ENCODE data around the gene SFXN3. TPM values are rescaled to one million over a fixed set of nuclear protein-coding genes. Genes with fewer than 3 reads are reported as not detected.

SFXN3 gene
- total RNA-seq, 1 experiment from 2014 or later = 76.9 TPM

DNA sequence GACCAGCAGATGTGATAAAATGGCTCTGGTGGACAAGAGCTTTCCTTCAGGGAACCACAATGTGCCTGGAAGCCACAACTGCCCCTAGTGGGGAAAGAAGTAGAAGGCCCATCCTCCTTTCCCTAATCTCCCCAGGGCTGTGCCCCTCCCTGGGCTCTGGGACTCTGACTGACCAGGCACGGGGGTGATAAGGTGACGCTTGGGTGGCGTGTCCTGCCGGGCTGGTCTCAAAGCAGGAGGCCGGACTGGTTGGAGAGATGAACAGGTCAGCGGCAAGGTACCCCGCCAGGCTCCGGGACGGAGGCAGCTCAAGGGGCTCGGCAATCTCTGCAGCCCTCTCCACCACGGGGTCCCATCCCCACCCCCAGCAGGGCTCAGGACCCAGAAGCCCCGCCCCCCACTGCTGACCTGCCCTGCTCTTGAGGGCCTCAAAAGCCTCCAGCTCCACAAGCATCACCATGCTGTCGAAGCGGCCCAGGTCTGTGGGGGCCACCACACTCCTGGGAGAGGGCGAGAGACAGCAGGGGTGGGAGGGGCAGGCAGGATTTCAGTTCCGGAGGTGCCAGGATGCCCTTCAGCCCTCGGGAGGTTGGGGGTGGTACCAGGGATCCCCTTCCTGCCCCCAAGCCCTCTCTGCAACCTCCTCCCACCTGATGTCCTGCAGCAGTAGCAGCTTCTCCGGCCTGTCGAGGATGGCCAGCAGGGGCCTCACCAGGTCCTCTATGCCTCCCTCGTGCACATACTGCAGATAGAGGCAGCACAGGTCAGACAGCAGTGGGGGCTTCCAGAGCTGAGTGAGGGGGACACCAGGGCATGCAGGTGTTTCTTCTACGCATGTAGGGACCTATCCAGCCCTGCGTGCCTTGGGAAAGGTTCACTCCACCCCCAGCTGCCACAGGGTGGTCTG, 19.3 kb upstream of the SFXN3 start:
- DNase-seq (ENCODE audit: low read depth, low spot score) = peak; percentile 50
- in situ Hi-C loops (cut with HindIII; ENCODE audit: low pct_unique_long_range_greater_than_20kb, low sequenced_read_pairs) = no loop called here

DNA sequence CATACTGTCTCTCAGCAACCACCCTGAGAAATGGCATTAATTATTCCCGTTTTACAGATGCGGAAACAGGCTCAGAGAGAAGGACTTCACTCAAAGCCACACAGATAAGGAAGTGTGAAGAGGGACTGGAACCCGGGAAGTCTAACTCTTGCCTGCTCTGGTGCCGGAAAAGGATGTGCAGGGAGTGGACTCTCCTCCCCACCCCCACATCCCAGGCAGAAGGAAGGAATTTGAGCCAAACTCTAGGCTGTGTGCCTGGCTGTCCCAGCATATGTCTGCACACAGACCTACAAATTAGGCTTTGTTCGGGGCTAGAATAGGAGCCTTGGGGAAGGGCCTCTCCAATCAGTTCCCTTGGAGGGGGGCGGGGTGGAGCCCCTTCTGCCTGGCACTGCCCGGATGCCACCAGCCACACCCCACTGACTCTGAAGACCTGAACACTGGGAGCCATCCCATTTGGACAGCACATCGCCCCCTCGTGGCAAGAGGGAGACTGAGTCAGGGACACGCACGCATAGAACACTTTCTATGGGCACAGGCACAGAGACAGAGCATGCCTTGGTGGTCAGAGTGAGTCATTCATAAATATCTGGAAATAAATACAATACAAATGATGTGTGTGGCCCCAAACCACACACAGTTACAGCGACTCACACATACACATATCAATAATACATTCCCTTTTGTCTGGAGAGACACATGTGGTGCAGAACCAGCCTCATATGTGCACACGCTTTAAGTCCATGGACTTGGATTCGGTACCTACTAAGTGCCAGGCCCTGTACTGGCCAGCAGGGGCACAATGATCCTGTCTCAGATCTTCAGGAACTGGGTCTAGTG, 18.3 kb upstream of the SFXN3 start:
- in situ Hi-C loops (cut with HindIII; ENCODE audit: low pct_unique_long_range_greater_than_20kb, low sequenced_read_pairs) = no loop called here
- peak; percentile 96 for DNase-seq (ENCODE audit: low read depth, low spot score)

GRCh38 chr10:101013365-101013825, 17.6 kb upstream of the SFXN3 start:
- DNase-seq (ENCODE audit: low read depth, low spot score) = no peak
- in situ Hi-C loops (cut with HindIII; ENCODE audit: low pct_unique_long_range_greater_than_20kb, low sequenced_read_pairs) = no loop called here

DNA sequence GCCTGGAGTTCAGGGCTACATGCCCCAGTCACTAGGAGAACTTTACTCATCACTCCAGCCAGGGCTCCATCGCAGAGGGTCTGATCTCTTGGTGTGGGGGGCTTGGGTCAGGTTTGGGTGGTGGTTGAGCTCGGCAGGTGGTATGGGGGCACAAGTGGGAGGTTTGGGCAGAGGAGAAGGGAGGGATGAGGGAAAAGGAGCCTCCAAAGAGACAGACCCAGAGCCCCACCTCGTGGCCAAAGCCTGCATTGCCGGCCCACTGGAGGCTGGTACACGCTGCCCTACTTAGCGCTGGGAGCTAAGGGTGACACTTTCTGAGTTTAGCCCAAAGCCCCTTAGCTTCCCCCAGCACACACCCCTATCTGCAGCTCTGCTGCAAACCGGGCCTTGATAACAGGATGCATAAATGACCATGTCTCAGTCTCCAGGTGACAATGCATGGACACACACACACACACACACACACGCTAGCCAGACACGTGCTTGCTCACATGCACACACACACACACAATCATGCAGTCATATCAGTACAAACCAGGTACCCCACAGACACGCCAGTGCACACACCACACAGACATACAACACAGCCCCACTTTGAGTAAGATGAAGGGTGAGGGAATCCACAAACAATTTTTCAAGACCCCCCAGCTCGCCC, 16.7 kb upstream of the SFXN3 start:
- DNase-seq (ENCODE audit: low read depth, low spot score) = peak; percentile 72
- in situ Hi-C loops (cut with HindIII; ENCODE audit: low pct_unique_long_range_greater_than_20kb, low sequenced_read_pairs) = no loop called here

GRCh38 chr10:101014966-101015581, 16.0 kb upstream of the SFXN3 start:
- in situ Hi-C loops (cut with HindIII; ENCODE audit: low pct_unique_long_range_greater_than_20kb, low sequenced_read_pairs) = no loop called here
- no peak for DNase-seq (ENCODE audit: low read depth, low spot score)

DNA sequence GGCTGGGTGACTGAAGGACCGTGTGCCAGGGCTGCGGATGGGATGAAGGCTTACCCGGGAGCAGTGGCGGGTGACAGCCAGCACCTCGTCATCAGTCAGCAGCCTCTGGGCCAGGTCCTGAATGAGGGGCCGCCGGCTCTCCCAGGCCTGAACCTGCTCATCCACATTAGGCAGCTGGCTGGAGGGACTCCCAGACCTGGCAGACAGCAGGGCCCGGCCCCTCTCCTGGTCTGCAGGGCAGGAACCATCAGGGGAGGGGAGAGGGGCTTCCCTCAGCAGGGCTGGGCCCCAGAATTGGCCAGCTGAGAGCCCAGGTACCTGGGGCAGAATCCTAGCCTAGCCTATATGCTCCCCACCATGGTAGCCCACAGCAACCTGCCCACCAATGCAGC, 15.5 kb upstream of the SFXN3 start:
- DNase-seq (ENCODE audit: low read depth, low spot score) = no peak
- in situ Hi-C loops (cut with HindIII; ENCODE audit: low pct_unique_long_range_greater_than_20kb, low sequenced_read_pairs) = no loop called here

DNA sequence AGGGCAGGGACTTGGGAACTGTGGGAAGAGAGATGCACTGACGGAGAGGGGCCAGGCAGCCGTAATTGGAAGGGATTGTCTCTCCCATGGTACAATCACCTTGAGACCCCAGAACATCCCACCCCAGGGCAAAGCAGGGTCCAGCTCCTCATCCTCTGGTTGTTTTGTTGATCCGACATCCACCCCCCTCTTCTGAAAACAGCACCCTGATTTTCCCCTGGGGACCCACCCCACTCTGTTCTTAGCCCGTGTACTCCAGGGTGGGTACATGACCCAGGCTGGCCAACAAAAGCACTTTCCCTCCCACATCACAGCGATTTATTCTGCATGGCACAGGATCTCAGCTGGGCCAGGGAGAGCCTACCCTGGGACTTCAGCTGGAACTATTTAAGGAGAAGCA, 14.2 kb upstream of the SFXN3 start:
- in situ Hi-C loops (cut with HindIII; ENCODE audit: low pct_unique_long_range_greater_than_20kb, low sequenced_read_pairs) = no loop called here
- no peak for DNase-seq (ENCODE audit: low read depth, low spot score)

- no peak for DNase-seq (ENCODE audit: low read depth, low spot score)
- in situ Hi-C loops (cut with HindIII; ENCODE audit: low pct_unique_long_range_greater_than_20kb, low sequenced_read_pairs) = no loop called here
Measured at GRCh38 chr10:101018118-101018599, 12.9 kb upstream of the SFXN3 start.

- in situ Hi-C loops (cut with HindIII; ENCODE audit: low pct_unique_long_range_greater_than_20kb, low sequenced_read_pairs) = no loop called here
- DNase-seq (ENCODE audit: low read depth, low spot score) = peak; percentile 83
Measured at GRCh38 chr10:101018600-101019439, 12.2 kb upstream of the SFXN3 start.

GRCh38 chr10:101019440-101019703, 11.7 kb upstream of the SFXN3 start:
- no peak for DNase-seq (ENCODE audit: low read depth, low spot score)
- in situ Hi-C loops (cut with HindIII; ENCODE audit: low pct_unique_long_range_greater_than_20kb, low sequenced_read_pairs) = no loop called here

GRCh38 chr10:101020427-101021075, 10.5 kb upstream of the SFXN3 start:
- DNase-seq (ENCODE audit: low read depth, low spot score) = no peak
- in situ Hi-C loops (cut with HindIII; ENCODE audit: low pct_unique_long_range_greater_than_20kb, low sequenced_read_pairs) = no loop called here

- DNase-seq (ENCODE audit: low read depth, low spot score) = no peak
- in situ Hi-C loops (cut with HindIII; ENCODE audit: low pct_unique_long_range_greater_than_20kb, low sequenced_read_pairs) = no loop called here
Measured at GRCh38 chr10:101021239-101021638, 9.8 kb upstream of the SFXN3 start.

DNA sequence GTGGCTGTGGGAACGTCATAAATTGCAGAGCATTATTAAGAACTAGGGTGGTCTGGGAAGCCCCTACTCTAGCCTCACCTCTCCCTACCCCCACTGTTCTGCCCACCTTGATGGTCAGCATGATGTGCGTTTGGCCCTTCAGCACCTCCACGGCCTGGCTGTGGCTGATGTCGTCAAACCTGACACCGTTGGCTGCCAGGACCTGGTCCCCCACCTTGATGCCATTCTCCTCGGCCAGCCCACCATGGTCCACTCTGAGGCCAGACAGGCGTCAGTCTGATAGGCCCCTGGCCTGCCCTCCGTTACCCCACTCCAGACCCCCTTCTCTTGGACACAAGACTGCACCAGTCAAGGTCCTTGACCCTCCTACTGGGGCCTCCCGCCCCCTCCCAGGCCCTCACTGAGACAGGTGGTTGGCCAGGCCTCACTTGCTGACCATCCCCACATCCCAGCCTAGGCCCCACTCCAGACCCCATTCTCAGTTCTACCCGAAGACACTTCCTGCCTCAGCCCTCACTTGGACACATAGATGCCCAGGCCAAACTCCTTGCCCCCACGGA, 9.3 kb upstream of the SFXN3 start:
- in situ Hi-C loops (cut with HindIII; ENCODE audit: low pct_unique_long_range_greater_than_20kb, low sequenced_read_pairs) = no loop called here
- DNase-seq (ENCODE audit: low read depth, low spot score) = no peak

- in situ Hi-C loops (cut with HindIII; ENCODE audit: low pct_unique_long_range_greater_than_20kb, low sequenced_read_pairs) = no loop called here
- DNase-seq (ENCODE audit: low read depth, low spot score) = no peak
Measured at GRCh38 chr10:101022967-101023705, 7.9 kb upstream of the SFXN3 start.

- no peak for DNase-seq (ENCODE audit: low read depth, low spot score)
- in situ Hi-C loops (cut with HindIII; ENCODE audit: low pct_unique_long_range_greater_than_20kb, low sequenced_read_pairs) = no loop called here
Measured at GRCh38 chr10:101027106-101027720, 3.8 kb upstream of the SFXN3 start.

All from SK-MEL-5 (cell line).